ENCODE measurements around the gene PDLIM4. TPM values are rescaled to one million over a fixed set of nuclear protein-coding genes. Genes with fewer than 3 reads are reported as not detected.

PDLIM4 gene
- total and polyA plus RNA-seq, 2 donors from 2014 or later = 31.6 to 47.0 TPM

DNA sequence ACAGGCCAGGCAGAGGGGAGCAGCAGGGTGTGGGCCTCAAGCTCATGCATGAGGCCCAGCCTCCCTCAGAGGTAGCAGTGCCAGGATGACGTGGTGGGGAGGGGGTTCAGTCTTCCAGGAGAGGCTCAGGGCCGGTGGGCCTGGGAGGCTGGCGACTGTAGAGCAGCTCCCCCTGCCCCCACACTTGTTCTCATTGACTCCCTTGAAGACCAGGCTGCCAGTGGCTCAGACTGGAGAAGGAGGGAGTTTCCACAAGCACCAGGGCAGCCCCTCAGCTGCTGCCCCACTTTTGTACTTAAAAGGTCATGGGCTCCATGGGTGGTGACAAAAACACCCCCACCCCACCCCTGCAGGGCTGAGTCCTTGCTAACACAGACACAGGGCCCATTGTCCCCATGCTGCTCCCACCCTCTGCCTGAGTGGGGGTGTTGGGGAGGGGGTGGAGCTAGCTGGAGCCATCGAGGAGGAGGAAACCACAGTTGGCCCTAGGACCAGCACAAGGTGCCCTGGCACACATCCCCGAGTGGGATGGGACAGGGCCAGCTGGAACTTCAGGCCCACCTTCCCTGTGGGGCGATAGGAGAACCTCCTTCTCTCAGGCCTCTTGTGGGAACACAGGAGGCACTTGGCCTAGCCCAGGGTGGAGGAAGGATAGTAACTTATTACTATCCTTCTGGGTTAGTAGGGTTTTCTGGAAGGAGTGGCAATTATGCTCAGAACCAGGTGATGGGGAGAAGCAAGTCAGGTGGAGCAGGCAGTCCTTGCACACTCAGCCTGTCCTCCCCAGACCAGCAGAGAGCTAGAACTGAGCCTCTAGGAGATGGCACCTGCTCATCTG, 10.7 kb downstream of the PDLIM4 start:
- no peak for FAIRE-seq
- Histone ChIP-seq H3K27ac (ENCODE audit: low read depth in 2 of 2, low read length in 2 of 2) (no peak overlapping the region), H3K27me3 (ENCODE audit: control insufficient read depth, insufficient read depth, low read length) (no peaks in the 10 kb centered on the region), H3K4me1 (ENCODE audit: control insufficient read depth in 2 of 3, insufficient read depth in 2 of 3, low read depth in 1 of 3, low read length in 3 of 3) (peaks cover 0 to 34% (median 10%) of the 10 kb centered on the region in 3 donors), H3K9ac (ENCODE audit: low read length in 3 of 3) (no peak overlapping the region), H3K9me3 (ENCODE audit: control insufficient read depth in 2 of 3, insufficient read depth in 1 of 3, low read length in 3 of 3) (no peaks in the 10 kb centered on the region), H3K36me3 (ENCODE audit: control insufficient read depth in 2 of 3, insufficient read depth in 3 of 3, low read length in 3 of 3) (peaks cover 0 to 6% (median 2%) of the 10 kb centered on the region in 3 donors), H3K4me3 (ENCODE audit: low read length in 3 of 3) (no peak overlapping the region)
- peak in 2 of 5 donors; percentile 46 to 57 for DNase-seq
- TF ChIP-seq, protein P1, sequence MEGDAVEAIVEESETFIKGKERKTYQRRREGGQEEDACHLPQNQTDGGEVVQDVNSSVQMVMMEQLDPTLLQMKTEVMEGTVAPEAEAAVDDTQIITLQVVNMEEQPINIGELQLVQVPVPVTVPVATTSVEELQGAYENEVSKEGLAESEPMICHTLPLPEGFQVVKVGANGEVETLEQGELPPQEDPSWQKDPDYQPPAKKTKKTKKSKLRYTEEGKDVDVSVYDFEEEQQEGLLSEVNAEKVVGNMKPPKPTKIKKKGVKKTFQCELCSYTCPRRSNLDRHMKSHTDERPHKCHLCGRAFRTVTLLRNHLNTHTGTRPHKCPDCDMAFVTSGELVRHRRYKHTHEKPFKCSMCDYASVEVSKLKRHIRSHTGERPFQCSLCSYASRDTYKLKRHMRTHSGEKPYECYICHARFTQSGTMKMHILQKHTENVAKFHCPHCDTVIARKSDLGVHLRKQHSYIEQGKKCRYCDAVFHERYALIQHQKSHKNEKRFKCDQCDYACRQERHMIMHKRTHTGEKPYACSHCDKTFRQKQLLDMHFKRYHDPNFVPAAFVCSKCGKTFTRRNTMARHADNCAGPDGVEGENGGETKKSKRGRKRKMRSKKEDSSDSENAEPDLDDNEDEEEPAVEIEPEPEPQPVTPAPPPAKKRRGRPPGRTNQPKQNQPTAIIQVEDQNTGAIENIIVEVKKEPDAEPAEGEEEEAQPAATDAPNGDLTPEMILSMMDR (IDR thresholded peaks at IDR 0.05; ENCODE audit: borderline replicate concordance, extremely low read depth, insufficient read depth) = no peak
- intact Hi-C loops (cut with DNase I) = no loop called here

DNA sequence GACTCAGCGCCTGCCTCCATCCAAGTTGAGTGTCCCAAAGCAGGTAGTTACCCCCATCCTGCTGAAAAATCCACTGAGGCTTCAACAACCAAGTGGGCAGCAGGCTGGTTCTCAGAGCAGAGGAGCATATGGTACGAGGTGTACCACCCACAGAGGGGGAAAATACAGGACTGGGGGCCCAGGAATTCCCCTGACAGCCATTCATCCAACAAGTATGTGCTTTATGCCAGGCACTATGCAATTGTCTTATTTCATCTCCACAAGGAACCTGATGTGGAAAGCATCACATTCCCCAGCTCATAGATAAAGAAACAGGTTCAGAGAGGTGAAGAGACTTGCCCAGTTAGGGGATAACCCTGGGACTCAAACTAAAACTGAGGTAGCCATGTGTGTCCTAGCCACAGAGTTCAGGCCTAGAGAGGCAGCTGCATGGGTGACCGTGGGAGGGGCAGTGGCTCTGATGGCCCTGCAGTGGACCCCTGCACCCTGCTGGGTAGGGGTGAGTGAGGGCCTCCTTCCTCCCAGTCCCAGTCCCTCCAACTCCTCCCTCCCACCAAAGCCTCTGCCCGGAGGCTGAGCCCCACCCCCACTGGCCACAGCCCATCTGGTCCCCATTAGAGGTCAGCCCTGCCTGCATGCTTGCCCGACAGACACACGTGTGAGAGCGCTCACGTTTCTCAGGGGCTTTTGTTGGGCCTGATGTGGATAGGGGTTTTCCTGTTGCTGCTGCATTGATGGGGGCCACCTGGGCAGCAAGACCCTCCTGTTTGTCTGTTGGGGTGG, 11.5 kb downstream of the PDLIM4 start:
- H3K27me3 ChIP-seq (ENCODE audit: control insufficient read depth, insufficient read depth, low read length) = no peaks in the 10 kb centered on the region
- no peak overlapping the region for H3K9ac ChIP-seq (ENCODE audit: low read length in 3 of 3)
- peaks cover 0 to 34% (median 16%) of the 10 kb centered on the region in 3 donors for H3K4me1 ChIP-seq (ENCODE audit: control insufficient read depth in 2 of 3, insufficient read depth in 2 of 3, low read depth in 1 of 3, low read length in 3 of 3)
- H3K4me3 ChIP-seq (ENCODE audit: low read length in 3 of 3) = no peak overlapping the region
- TF ChIP-seq, protein P1 (IDR thresholded peaks at IDR 0.05; ENCODE audit: borderline replicate concordance, extremely low read depth, insufficient read depth) = no peak
- peaks cover 0 to 6% (median 2%) of the 10 kb centered on the region in 3 donors for H3K36me3 ChIP-seq (ENCODE audit: control insufficient read depth in 2 of 3, insufficient read depth in 3 of 3, low read length in 3 of 3)
- intact Hi-C loops (cut with DNase I) = no loop called here
- DNase-seq = peak in 3 of 5 donors; percentile 46 to 73 (median 66)
- H3K9me3 ChIP-seq (ENCODE audit: control insufficient read depth in 2 of 3, insufficient read depth in 1 of 3, low read length in 3 of 3) = no peaks in the 10 kb centered on the region
- no peak overlapping the region for H3K27ac ChIP-seq (ENCODE audit: low read depth in 2 of 2, low read length in 2 of 2)
- no peak for FAIRE-seq

DNA sequence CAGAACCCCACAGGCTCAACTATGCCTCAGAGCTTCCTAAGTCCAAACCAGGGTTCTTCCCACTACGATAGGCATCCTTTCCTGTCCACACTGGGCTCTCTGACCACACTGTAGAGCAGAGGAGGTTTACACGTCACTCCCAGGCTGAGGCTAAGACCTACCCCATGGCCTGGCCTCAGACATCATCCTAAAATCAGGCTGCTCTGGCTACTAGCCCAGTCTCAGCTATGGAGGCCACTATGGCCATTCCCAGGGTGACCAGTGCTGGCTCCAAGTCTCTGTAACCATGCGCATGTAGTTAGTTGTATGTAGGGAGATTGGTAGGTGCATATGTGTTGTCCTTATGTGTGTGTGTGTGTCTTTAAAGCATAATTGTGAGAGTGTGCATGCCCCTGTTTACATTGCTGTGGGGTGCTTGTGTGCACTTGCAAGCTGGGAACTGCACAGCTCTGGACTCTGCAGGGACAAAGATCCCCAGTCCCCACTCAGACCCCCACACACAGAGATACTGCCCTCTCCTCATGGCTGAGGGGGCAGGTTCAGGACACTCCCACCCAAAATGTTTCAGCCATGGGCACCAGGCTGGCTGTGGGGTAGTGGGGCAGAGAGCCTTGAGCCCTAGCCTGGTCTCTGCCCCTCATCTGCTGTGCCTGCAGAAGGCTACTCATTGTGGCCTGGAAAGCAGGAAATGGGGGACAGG, 12.3 kb downstream of the PDLIM4 start:
- Histone ChIP-seq H3K27ac (ENCODE audit: low read depth in 2 of 2, low read length in 2 of 2) (no peak overlapping the region), H3K4me3 (ENCODE audit: low read length in 3 of 3) (no peak overlapping the region), H3K27me3 (ENCODE audit: control insufficient read depth, insufficient read depth, low read length) (no peaks in the 10 kb centered on the region), H3K9ac (ENCODE audit: low read length in 3 of 3) (no peak overlapping the region), H3K36me3 (ENCODE audit: control insufficient read depth in 2 of 3, insufficient read depth in 3 of 3, low read length in 3 of 3) (peaks cover 0 to 6% (median 2%) of the 10 kb centered on the region in 3 donors), H3K9me3 (ENCODE audit: control insufficient read depth in 2 of 3, insufficient read depth in 1 of 3, low read length in 3 of 3) (no peaks in the 10 kb centered on the region), H3K4me1 (ENCODE audit: control insufficient read depth in 2 of 3, insufficient read depth in 2 of 3, low read depth in 1 of 3, low read length in 3 of 3) (peaks cover 0 to 35% (median 16%) of the 10 kb centered on the region in 3 donors)
- peak in 1 of 5 donors; percentile 33 for DNase-seq
- FAIRE-seq = no peak
- intact Hi-C loops (cut with DNase I) = no loop called here
- TF ChIP-seq, protein P1 (IDR thresholded peaks at IDR 0.05; ENCODE audit: borderline replicate concordance, extremely low read depth, insufficient read depth) = no peak

Data from kidney (tissue), 14 donors.